GM20000 (cell line): ENCODE data around the gene PYGO2.

ENCODE experiments used
- DNase-seq: peaks from one replicate; pipeline ENCODE4 v3.0.0; 2012; ENCODE audit warnings: low spot score
- TF ChIP-seq, protein P1 (sequence below): IDR thresholded peaks from 2 replicates; pipeline ENCODE4 v1.5.1; 2012; ENCODE audit warnings: mild to moderate bottlenecking, control low read depth; ENCODE audit errors: extremely low read depth, missing control alignments

Gene PYGO2, protein sequence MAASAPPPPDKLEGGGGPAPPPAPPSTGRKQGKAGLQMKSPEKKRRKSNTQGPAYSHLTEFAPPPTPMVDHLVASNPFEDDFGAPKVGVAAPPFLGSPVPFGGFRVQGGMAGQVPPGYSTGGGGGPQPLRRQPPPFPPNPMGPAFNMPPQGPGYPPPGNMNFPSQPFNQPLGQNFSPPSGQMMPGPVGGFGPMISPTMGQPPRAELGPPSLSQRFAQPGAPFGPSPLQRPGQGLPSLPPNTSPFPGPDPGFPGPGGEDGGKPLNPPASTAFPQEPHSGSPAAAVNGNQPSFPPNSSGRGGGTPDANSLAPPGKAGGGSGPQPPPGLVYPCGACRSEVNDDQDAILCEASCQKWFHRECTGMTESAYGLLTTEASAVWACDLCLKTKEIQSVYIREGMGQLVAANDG

DNA sequence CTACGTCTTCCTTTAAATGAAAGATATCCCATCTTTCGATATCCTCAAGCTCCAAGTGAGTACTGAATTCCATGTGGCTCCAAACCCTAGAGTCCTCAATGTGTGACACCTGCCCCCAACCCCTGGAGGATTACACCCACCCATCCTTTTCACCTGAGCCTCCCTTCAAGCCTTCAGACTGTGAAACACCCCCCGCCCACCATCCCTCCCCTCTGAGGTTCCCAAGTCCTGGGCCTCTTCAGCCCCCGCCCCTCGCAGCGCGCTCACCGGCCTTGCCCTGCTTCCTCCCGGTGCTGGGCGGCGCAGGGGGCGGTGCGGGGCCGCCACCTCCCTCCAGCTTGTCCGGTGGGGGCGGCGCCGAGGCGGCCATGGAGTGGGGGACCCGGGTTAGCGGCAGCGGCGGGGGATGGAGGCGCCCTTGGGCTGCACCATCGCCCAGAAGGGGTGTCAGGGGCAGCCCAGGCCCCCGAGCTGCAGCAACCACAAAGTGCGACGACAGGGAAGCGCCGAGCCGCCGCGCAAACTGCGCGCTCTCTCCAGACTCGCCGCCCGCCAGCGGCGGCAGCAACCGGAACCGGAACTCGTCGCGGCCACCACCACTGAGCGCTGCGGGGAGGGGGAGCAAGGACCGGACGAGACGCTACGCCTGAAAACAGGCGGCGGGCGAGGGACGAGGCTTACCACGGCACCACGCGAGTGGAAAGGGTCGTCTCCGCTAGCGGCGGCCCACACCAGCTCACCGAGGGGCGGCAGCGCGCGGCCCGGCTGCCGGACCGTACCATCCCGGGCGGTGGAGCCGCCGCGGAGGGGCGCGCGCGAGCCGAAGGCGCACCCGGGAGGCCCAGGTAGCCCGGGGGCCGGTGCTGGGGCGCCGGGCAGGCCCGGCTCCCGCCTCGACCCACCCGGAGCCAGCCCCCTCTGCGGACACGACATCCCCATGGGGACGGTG is at the start of gene PYGO2:
Gene PYGO2, minus strand, starts transcription at position 576 of the 949 bp plus-strand sequence. Its CDS starts 206 bp downstream, at position 370.
- DNase-seq, result peak; percentile 93
- TF ChIP-seq, protein P1, sequence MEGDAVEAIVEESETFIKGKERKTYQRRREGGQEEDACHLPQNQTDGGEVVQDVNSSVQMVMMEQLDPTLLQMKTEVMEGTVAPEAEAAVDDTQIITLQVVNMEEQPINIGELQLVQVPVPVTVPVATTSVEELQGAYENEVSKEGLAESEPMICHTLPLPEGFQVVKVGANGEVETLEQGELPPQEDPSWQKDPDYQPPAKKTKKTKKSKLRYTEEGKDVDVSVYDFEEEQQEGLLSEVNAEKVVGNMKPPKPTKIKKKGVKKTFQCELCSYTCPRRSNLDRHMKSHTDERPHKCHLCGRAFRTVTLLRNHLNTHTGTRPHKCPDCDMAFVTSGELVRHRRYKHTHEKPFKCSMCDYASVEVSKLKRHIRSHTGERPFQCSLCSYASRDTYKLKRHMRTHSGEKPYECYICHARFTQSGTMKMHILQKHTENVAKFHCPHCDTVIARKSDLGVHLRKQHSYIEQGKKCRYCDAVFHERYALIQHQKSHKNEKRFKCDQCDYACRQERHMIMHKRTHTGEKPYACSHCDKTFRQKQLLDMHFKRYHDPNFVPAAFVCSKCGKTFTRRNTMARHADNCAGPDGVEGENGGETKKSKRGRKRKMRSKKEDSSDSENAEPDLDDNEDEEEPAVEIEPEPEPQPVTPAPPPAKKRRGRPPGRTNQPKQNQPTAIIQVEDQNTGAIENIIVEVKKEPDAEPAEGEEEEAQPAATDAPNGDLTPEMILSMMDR, result peak; percentile 59

GRCh38 chr1:155011004-155011416 is 49.4 kb upstream of the PYGO2 start:
- no peak for DNase-seq
- TF ChIP-seq, protein P1, result no peak

- no peak for DNase-seq
- TF ChIP-seq, protein P1, result no peak
Observed at GRCh38 chr1:155010211-155010918, 48.8 kb upstream of the PYGO2 start.

- TF ChIP-seq, protein P1, result no peak
Observed at GRCh38 chr1:155009742-155010141, 48.2 kb upstream of the PYGO2 start.

GRCh38 chr1:155009221-155009711 is 47.7 kb upstream of the PYGO2 start:
- DNase-seq, result no peak
- TF ChIP-seq, protein P1, result no peak

More at GRCh38 chr1:155009742-155010141, 48.2 kb upstream of the PYGO2 start:
- DNase-seq, result no peak

GRCh38 chr1:155008015-155008941 is 46.7 kb upstream of the PYGO2 start:
- no peak for DNase-seq

More at GRCh38 chr1:155008015-155008941, 46.7 kb upstream of the PYGO2 start:
- TF ChIP-seq, protein P1, result no peak
